ENCODE data around the gene CDH13.

Gene CDH13

GRCh38 chr16:83713597-83713996, 1086.8 kb downstream of the CDH13 start:
- no peak overlapping the region for H3K4me2 ChIP-seq (ENCODE audit: low read depth, low read length)
- H3K9me2 ChIP-seq (replicated peaks; ENCODE audit: insufficient read depth, low read length), result no peaks in the 10 kb centered on the region
- H2AFZ ChIP-seq (ENCODE audit: low read length), result no peak overlapping the region
- H3K27me3 ChIP-seq (replicated peaks; ENCODE audit: insufficient read depth, low read length), result no peaks in the 10 kb centered on the region
- no peak overlapping the region for H3K9ac ChIP-seq (ENCODE audit: low read length)
- peak; percentile 8 for DNase-seq
- no peak overlapping the region for H3K27ac ChIP-seq (ENCODE audit: low read length)
- no peak overlapping the region for H3K4me3 ChIP-seq (ENCODE audit: low read length)
- H4K20me1 ChIP-seq (ENCODE audit: insufficient read depth, low read length), result no peaks in the 10 kb centered on the region
- TF ChIP-seq EZH2phosphoT487 (IDR thresholded peaks at IDR 0.05; ENCODE audit: low read length) (no peak), CTCF (IDR thresholded peaks at IDR 0.05; ENCODE audit: low read length) (no peak), EZH2 (optimal IDR thresholded peaks at IDR 0.05; ENCODE audit: low read depth, low read length) (no peak)
- no peaks in the 10 kb centered on the region for H3K36me3 ChIP-seq (replicated peaks; ENCODE audit: insufficient read depth, low read length)
- no peaks in the 10 kb centered on the region for H3K9me3 ChIP-seq (replicated peaks; ENCODE audit: insufficient read depth, low read length)
- no peaks in the 10 kb centered on the region for H3K4me1 ChIP-seq (ENCODE audit: low read length)
- H3F3A ChIP-seq (ENCODE audit: insufficient read depth, low read length), result no peaks in the 10 kb centered on the region
- H3K79me2 ChIP-seq (ENCODE audit: low read length), result no peaks in the 10 kb centered on the region

- DNase-seq, result no peak
- TF ChIP-seq CTCF (IDR thresholded peaks at IDR 0.05; ENCODE audit: low read length), result no peak
- no peak for TF ChIP-seq EZH2phosphoT487 (IDR thresholded peaks at IDR 0.05; ENCODE audit: low read length)
- no peak for TF ChIP-seq EZH2 (optimal IDR thresholded peaks at IDR 0.05; ENCODE audit: low read depth, low read length)
Observed at GRCh38 chr16:83714286-83714685, 1087.5 kb downstream of the CDH13 start.

GRCh38 chr16:83715217-83715920, 1088.6 kb downstream of the CDH13 start:
- Histone ChIP-seq H3K4me1 (ENCODE audit: low read length) (no peaks in the 10 kb centered on the region), H3K4me2 (ENCODE audit: low read depth, low read length) (no peak overlapping the region), H3K36me3 (replicated peaks; ENCODE audit: insufficient read depth, low read length) (no peaks in the 10 kb centered on the region), H2AFZ (ENCODE audit: low read length) (no peak overlapping the region), H3K9me3 (replicated peaks; ENCODE audit: insufficient read depth, low read length) (no peaks in the 10 kb centered on the region), H3K9ac (ENCODE audit: low read length) (no peak overlapping the region), H3K27ac (ENCODE audit: low read length) (no peak overlapping the region), H3K27me3 (replicated peaks; ENCODE audit: insufficient read depth, low read length) (no peaks in the 10 kb centered on the region), H3F3A (ENCODE audit: insufficient read depth, low read length) (no peaks in the 10 kb centered on the region), H3K4me3 (ENCODE audit: low read length) (no peak overlapping the region), H3K79me2 (ENCODE audit: low read length) (no peaks in the 10 kb centered on the region), H3K9me2 (replicated peaks; ENCODE audit: insufficient read depth, low read length) (no peaks in the 10 kb centered on the region), H4K20me1 (ENCODE audit: insufficient read depth, low read length) (no peaks in the 10 kb centered on the region)
- TF ChIP-seq EZH2phosphoT487 (IDR thresholded peaks at IDR 0.05; ENCODE audit: low read length) (no peak), EZH2 (optimal IDR thresholded peaks at IDR 0.05; ENCODE audit: low read depth, low read length) (no peak), CTCF (IDR thresholded peaks at IDR 0.05; ENCODE audit: low read length) (no peak)
- DNase-seq, result no peak

More at GRCh38 chr16:83714286-83714685, 1087.5 kb downstream of the CDH13 start:
- Histone ChIP-seq H3K27ac (ENCODE audit: low read length) (no peak overlapping the region), H3K9ac (ENCODE audit: low read length) (no peak overlapping the region), H3K79me2 (ENCODE audit: low read length) (no peaks in the 10 kb centered on the region), H3K9me2 (replicated peaks; ENCODE audit: insufficient read depth, low read length) (no peaks in the 10 kb centered on the region), H3K27me3 (replicated peaks; ENCODE audit: insufficient read depth, low read length) (no peaks in the 10 kb centered on the region), H2AFZ (ENCODE audit: low read length) (no peak overlapping the region), H3K4me2 (ENCODE audit: low read depth, low read length) (no peak overlapping the region), H3K4me3 (ENCODE audit: low read length) (no peak overlapping the region), H3F3A (ENCODE audit: insufficient read depth, low read length) (no peaks in the 10 kb centered on the region), H3K36me3 (replicated peaks; ENCODE audit: insufficient read depth, low read length) (no peaks in the 10 kb centered on the region), H3K9me3 (replicated peaks; ENCODE audit: insufficient read depth, low read length) (no peaks in the 10 kb centered on the region), H3K4me1 (ENCODE audit: low read length) (no peaks in the 10 kb centered on the region), H4K20me1 (ENCODE audit: insufficient read depth, low read length) (no peaks in the 10 kb centered on the region)
